Pancreas (tissue), 10 donors: ENCODE data around the gene UQCRH. TPM values are rescaled to one million over a fixed set of nuclear protein-coding genes. Genes with fewer than 3 reads are reported as not detected.

Experiments
- ATAC-seq, 4 donors: fragments of 200-7000 bp; cut with Tn5 transposase; one replicate each; pipeline versions ENCODE4 v1.8.0 to v1.9.1; 2020; ENCODE audit warnings: mild to moderate bottlenecking in 4 of 4, moderate library complexity in 4 of 4
- DNase-seq, 6 donors: peaks; one replicate each; pipeline ENCODE4 v3.0.0-alpha.2; 2020
- FAIRE-seq: peaks from 2 replicates; lab custom pipeline; 2012; peaks lifted over from hg19 to GRCh38; lab: Jason Lieb, UNC
- H3K27ac ChIP-seq, 4 donors: fragments of 200-600 bp; sonication (generic); 1 replicate in 3 of 4; 2 replicates in 1 of 4; pipeline versions ENCODE4 v1.5.0 to v1.8.0; 2020
- H3K27me3 ChIP-seq, 4 donors: fragments of 200-600 bp; one replicate each; pipeline ENCODE4 v1.8.0; 2021
- H3K36me3 ChIP-seq, 3 donors: fragments of 200-600 bp; sonication (generic) in 1 of 3; one replicate each; pipeline versions ENCODE4 v1.5.0 to v1.8.0; 2020 to 2021
- H3K4me1 ChIP-seq, 3 donors: fragments of 200-600 bp; one replicate each; pipeline ENCODE4 v1.8.0; 2021
- H3K4me3 ChIP-seq, 4 donors: fragments of 200-600 bp; sonication (generic) in 2 of 4; one replicate each; pipeline versions ENCODE4 v1.5.0 to v1.8.0; 2020 to 2021
- H3K9me3 ChIP-seq, 4 donors: fragments of 200-600 bp; one replicate each; pipeline ENCODE4 v1.8.0; 2021
- CTCF ChIP-seq, 4 donors: fragments of 200-600 bp; sonication (generic) in 3 of 4; IDR thresholded peaks; one replicate each; pipeline versions ENCODE4 v1.5.0 to v1.8.0; 2021; ENCODE audit warnings: antibody characterized with exemption in 4 of 4
- WGBS, 2 donors: extraction: QIAGEN DNeasy Blood & Tissue Kit; methylation state at CpG; one replicate each; pipeline ENCODE4 v1.1.7; 2013; 5-methylcytosine and 5-hydroxymethylcytosine counted together
- intact Hi-C, 3 donors: fragments of 100-400 bp; cut with DNase I; formaldehyde crosslinking; loops; one replicate each; pipeline versions ENCODE4 v1.11.1 to v1.14.2; 2022
- polyA plus RNA-seq, 2 donors: library from polyadenylated mRNA; stranded (reverse); fragments of 200-250 nt; gene quantifications; one replicate each; pipeline ENCODE4 v1.2.3, GENCODE V29; 2013
- total RNA-seq, 6 donors: library from RNA; stranded (reverse); fragmentation: NEBNext Ultra II Directional in 4 of 6; extraction: Animal tissue kit (Norgen Biotek cat#: 25700) in 4 of 6; gene quantifications; one replicate each; pipeline versions ENCODE4 v1.2.1 to v1.2.4, GENCODE V29; 2021 to 2023
- donor health status: healthy with polysubstance abuse.
- donor health status: DM: no; HTN: no; CAD: no; lungs with moderate emphysema.
- donor health status: DM: no; HTN: no; CAD: no.
- donor health status: control.
- donor health status: control.
- donor health status: Bipolar disorder and iron deficiency.
- donor health status: DM: yes; HTN: yes; CAD: no.
- donor health status: DM: no; HTN: no; CAD: no.
- donor health status: DM: no; HTN: no; CAD: no.
- donor health status: DM: yes; HTN: yes; CAD: no.

The UQCRH gene
- total and polyA plus RNA-seq, 8 donors, result 51.8 to 183 (median 77.0) TPM

DNA sequence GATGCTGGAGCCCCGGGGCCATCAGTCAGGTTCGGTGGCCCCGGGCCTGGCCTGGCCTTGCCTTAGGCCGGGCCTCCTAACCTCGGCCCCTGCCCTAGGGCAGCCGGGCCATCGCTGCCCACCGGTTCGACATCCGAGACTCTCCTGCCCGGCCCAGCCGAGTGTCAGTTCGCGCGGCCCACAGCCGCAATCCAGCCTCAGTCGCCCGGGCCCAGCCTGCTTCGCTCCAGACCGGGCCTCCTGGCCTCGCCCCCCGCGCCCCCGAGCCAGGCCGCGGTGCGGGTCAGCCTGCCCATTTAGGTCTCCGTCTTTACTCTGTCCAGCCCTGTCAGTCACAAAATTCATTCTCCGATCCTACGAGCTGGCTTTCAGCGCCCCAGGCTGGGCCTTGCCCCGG is 859 bp upstream of the UQCRH start:
- peak overlapping the region; percentile 67 to 97 (median 83) for H3K4me3 ChIP-seq
- H3K27me3 ChIP-seq, result no peaks in the 10 kb centered on the region
- no peak for FAIRE-seq
- TF ChIP-seq CTCF (IDR thresholded peaks at IDR 0.05), result no peak
- peaks cover 4 to 35% (median 25%) of the 10 kb centered on the region in 3 donors for H3K4me1 ChIP-seq
- peak; percentile 33 to 49 (median 44) for ATAC-seq
- WGBS, 2 donors, result 0 to 1% methylated on average over 26 to 32 of the region's 32 CpGs
- peaks cover 0 to 4% (median 0%) of the 10 kb centered on the region in 3 donors for H3K36me3 ChIP-seq
- intact Hi-C loops, result no loop called here
- H3K27ac ChIP-seq, result peak overlapping the region; percentile 83 to 97 (median 96)
- no peaks in the 10 kb centered on the region for H3K9me3 ChIP-seq
- peak in 4 of 6 donors; percentile 33 to 81 (median 68) for DNase-seq

DNA sequence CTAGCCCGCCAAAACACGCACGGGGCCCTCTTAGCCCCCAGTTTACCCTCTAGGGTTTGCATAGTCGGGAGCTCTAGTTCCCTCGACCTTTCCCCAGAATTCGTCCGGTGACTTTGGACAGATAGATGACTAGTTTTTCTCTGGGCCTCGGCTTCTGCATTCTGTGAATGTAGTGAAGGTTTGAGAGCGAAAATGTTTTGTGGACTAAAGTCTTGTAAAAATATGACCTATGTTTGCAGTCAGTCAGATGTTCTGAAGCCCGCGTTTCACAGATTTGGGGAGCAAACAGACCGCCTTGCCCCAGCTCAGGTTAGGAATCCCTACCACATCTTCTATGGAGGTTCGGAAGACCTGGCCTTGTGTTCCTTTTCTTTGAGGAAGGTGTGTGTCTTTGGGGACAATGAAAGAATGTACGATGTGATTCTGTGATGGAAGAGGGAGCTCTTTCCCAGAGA is 401 bp downstream of the UQCRH start:
- FAIRE-seq, result no peak
- no peak for DNase-seq
- Histone ChIP-seq H3K27ac (peak overlapping the region; percentile 83 to 97 (median 96)), H3K9me3 (no peaks in the 10 kb centered on the region), H3K36me3 (no peaks in the 10 kb centered on the region), H3K4me3 (peak overlapping the region; percentile 46 to 97 (median 82)), H3K27me3 (no peaks in the 10 kb centered on the region), H3K4me1 (peaks cover 4 to 32% (median 25%) of the 10 kb centered on the region in 3 donors)
- TF ChIP-seq CTCF (IDR thresholded peaks at IDR 0.05), result no peak
- no peak for ATAC-seq
- WGBS, 2 donors, result 0% methylated on average over 14 of the region's 14 CpGs
- intact Hi-C loops, result no loop called here

GRCh38 chr1:46306159-46306530 is 2.6 kb downstream of the UQCRH start:
- intact Hi-C loops, result no loop called here
- Histone ChIP-seq H3K9me3 (no peaks in the 10 kb centered on the region), H3K4me3 (no peak overlapping the region), H3K36me3 (peaks cover 0 to 13% (median 10%) of the 10 kb centered on the region in 3 donors), H3K4me1 (peaks cover 2 to 14% (median 9%) of the 10 kb centered on the region in 3 donors), H3K27ac (no peak overlapping the region), H3K27me3 (no peaks in the 10 kb centered on the region)
- 90 to 94% methylated on average over 8 of the region's 8 CpGs for WGBS, 2 donors
- no peak for ATAC-seq
- no peak for FAIRE-seq
- TF ChIP-seq CTCF (IDR thresholded peaks at IDR 0.05), result no peak
- DNase-seq, result no peak

GRCh38 chr1:46309401-46310159 is 6.1 kb downstream of the UQCRH start:
- intact Hi-C loops, result no loop called here
- FAIRE-seq, result no peak
- ATAC-seq, result no peak
- Histone ChIP-seq H3K9me3 (no peaks in the 10 kb centered on the region), H3K4me1 (peaks cover 0 to 9% (median 5%) of the 10 kb centered on the region in 3 donors), H3K27ac (no peak overlapping the region), H3K36me3 (peaks cover 0 to 37% (median 19%) of the 10 kb centered on the region in 3 donors), H3K4me3 (no peak overlapping the region), H3K27me3 (no peaks in the 10 kb centered on the region)
- no peak for TF ChIP-seq CTCF (IDR thresholded peaks at IDR 0.05)
- WGBS, 2 donors, result 89 to 93% methylated on average over 16 of the region's 16 CpGs
- DNase-seq, result no peak

- ATAC-seq, result no peak
- H3K36me3 ChIP-seq, result peaks cover 0 to 41% (median 19%) of the 10 kb centered on the region in 3 donors
- no peaks in the 10 kb centered on the region for H3K27me3 ChIP-seq
- no peak overlapping the region for H3K4me3 ChIP-seq
- H3K4me1 ChIP-seq, result peaks cover 0 to 3% (median 0%) of the 10 kb centered on the region in 3 donors
- DNase-seq, result no peak
- no peak for FAIRE-seq
- no peaks in the 10 kb centered on the region for H3K9me3 ChIP-seq
- TF ChIP-seq CTCF (IDR thresholded peaks at IDR 0.05), result no peak
- H3K27ac ChIP-seq, result no peak overlapping the region
- 98 to 99% methylated on average over 4 of the region's 4 CpGs for WGBS, 2 donors
- intact Hi-C loops, result no loop called here
These were observed 6.8 kb downstream of the UQCRH start for GRCh38 chr1:46310321-46310720.
